T47D (cell line): ENCODE results near the gene PRR7.
A peak's percentile ranks its signal among the peaks of the same experiment; 100 is the strongest.

Experiments used
- DNase-seq, 2 experiments: peaks; one replicate each; pipeline versions ENCODE4 v3.0.0 to v3.0.0-alpha.2; 2011 to 2012; ENCODE audit warnings: low read depth in 1 of 2, low spot score in 1 of 2
- JUND ChIP-seq: IDR thresholded peaks from 2 replicates; pipeline ENCODE4 v1.6.1; 2012; ENCODE audit warnings: low read depth
- in situ Hi-C: cut with HindIII; loops from 2 replicates; pipeline ENCODE4 v1.10.0; 2016; ENCODE audit warnings: low sequenced_read_pairs, low pct_unique_long_range_greater_than_20kb

Gene PRR7

DNA sequence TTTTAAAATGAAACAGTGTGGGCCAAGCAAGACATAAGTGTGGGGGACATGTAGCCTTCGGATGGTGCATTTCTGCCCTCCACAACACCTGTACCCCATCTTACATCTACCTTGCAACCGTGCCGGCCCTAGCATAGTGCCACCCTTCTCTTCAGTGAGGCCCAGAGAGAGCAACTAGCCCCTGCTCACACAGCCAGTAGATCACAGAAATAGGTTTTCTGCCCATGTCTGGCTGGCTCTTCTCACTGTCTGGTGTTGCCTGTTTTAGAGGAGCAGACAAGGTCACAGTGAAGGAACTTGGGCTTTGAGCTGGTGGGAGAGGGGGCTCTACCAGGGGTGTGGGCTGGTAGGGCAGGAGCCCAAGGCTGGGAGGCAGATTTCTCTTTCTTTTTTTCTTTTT is 39.6 kb downstream of the PRR7 start:
- in situ Hi-C loops = no loop called here
- no peak for TF ChIP-seq JUND
- DNase-seq = no peak

DNA sequence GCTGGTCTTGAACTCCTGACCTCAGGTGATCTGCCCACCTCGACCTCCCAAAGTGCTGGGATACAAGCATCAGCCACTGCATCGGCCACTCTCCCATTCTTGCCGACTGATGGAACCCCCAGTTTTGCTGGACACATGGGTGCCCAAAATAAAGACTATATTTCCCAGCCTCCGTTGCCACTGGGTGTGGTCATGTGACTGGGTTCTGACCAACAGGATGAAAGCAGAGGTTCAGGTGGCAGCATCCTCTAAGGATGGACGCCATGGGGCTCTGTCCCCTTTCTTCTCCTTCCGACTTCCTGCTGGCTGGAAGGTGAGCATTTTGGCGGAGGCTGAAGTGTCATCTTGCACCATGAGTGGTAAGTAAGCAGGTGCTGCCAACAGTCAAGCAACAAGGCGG is 40.5 kb downstream of the PRR7 start:
- no peak for DNase-seq
- TF ChIP-seq JUND = no peak
- in situ Hi-C loops = no loop called here

GRCh38 chr5:177487975-177488374 is 41.4 kb downstream of the PRR7 start:
- no peak for TF ChIP-seq JUND
- no peak for DNase-seq
- in situ Hi-C loops = no loop called here

GRCh38 chr5:177489119-177489716 is 42.6 kb downstream of the PRR7 start:
- no peak for TF ChIP-seq JUND
- no peak for DNase-seq
- in situ Hi-C loops = no loop called here

DNA sequence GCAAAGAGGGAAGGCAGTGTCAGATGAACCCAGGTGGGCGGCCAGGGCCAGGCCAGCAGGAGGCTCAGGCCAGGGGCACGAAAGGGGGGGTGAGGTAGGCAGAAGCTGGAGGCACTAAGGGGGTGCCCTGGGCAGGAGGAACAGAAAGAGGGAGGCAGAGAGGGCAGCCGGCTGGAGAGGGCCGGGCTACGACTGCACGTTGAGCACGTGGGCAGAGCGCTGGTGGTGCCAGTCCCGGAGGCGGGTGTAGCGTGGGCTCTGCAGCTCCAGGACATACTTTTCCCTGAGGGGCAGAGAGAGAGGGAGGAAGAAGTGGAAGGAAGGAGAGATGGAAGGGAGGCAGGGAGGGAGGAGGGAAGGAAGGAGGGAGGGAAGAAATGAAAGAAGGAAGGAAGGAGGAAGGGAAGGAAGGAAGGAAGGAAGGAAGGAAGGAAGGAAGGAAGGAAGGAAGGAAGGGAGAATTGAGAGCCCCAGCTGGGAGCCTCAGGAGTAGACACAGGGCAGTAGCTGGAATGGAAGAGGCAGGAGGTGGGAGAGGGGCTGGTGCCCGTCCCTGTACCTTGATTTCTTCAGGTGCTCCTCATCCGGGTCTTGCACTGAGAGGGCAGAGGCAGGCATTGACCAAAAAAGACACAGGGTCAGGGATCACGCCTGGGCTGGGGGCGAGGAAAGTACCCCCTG is 43.8 kb downstream of the PRR7 start:
- in situ Hi-C loops = no loop called here
- DNase-seq = no peak
- no peak for TF ChIP-seq JUND

GRCh38 chr5:177490992-177491391 is 44.4 kb downstream of the PRR7 start:
- no peak for TF ChIP-seq JUND
- DNase-seq = no peak
- in situ Hi-C loops = no loop called here

DNA sequence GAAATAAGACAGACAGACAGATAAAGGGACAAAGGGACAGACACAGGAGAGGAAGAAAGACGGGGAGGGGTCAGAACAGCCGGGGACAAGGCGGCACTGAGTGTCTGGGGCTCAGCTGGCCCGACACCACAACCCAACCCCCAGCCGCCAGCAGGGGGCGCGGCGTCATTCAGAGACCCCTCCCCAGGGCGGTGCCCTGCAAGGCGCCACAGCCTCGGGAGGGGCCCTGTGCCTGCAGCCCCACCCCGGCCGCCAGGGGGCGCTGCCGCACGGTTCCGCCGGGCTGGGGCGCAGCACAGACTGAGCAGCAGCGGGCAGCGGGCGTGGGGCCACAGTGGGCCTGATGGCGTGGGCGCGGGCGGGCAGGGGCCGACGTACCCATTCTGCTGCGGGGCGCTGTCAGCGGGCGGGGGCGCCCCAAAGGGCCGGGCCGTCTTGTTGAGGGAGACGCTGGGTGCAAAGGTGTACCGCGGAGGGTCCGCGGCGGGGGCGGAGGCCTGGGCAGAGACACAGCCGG is 44.9 kb downstream of the PRR7 start:
- peak in 1 of 2 experiments; percentile 37 for DNase-seq
- TF ChIP-seq JUND = no peak
- in situ Hi-C loops = no loop called here

GRCh38 chr5:177491983-177492746 is 45.6 kb downstream of the PRR7 start:
- TF ChIP-seq JUND = no peak
- DNase-seq = no peak
- in situ Hi-C loops = no loop called here

DNA sequence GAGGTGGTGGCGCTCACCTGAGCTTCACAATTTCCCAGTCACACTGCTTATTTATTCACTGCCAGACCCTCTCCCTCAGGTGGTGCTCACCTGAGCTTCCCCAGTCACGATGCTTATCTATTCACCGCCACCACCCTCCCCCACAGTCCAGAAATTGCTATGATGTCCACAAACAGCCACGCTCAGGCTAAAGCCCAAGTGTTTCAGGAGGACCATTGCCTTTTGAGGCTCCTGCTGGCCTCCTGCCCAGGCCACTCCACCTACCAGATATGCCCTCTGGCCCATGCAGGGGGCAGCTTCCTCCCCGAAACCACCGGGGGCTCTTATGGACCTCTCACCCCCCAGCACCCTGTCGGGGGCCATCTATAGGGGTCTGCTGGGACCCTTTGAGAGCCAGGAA is 46.2 kb downstream of the PRR7 start:
- DNase-seq = no peak
- in situ Hi-C loops = no loop called here
- TF ChIP-seq JUND = no peak

GRCh38 chr5:177493795-177494345 is 47.3 kb downstream of the PRR7 start:
- DNase-seq = no peak
- TF ChIP-seq JUND = no peak
- in situ Hi-C loops = no loop called here

- TF ChIP-seq JUND = no peak
- in situ Hi-C loops = no loop called here
- DNase-seq = no peak
Measured at GRCh38 chr5:177494346-177495195, 48.0 kb downstream of the PRR7 start.

- no peak for TF ChIP-seq JUND
- DNase-seq = no peak
- in situ Hi-C loops = no loop called here
Measured at GRCh38 chr5:177495243-177496060, 48.8 kb downstream of the PRR7 start.
